Panc1 (cell line): ENCODE data around the gene COL23A1. TPM values are rescaled to one million over a fixed set of nuclear protein-coding genes. Genes with fewer than 3 reads are reported as not detected.

Source experiments
- ATAC-seq: fragments of 200-7000 bp; cut with Tn5 transposase; 2 replicates; pipeline ENCODE4 v1.9.1; 2020; ENCODE audit warnings: mild to moderate bottlenecking, moderate library complexity
- BruUV-seq: library from RNA; stranded (reverse); fragments of 400-500 nt; replicated peaks from 2 replicates; lab custom pipeline; 2021; lab: Mats Ljungman, UMichigan
- CTCF ChIA-PET: fragments of 300-600 bp; sonication (Branson Sonifier 250); formaldehyde crosslinking; loops from one replicate; lab custom pipeline; 2022; ENCODE audit warnings: antibody characterized with exemption; lab: Charles Lee
- POLR2A ChIA-PET: fragments of 300-600 bp; sonication (Branson Sonifier 250); formaldehyde crosslinking; loops from one replicate; lab custom pipeline; 2022; ENCODE audit warnings: antibody characterized with exemption; lab: Charles Lee
- DNase-seq: peaks from one replicate; pipeline ENCODE4 v3.0.0-alpha.2; 2010; ENCODE audit warnings: low read depth, low spot score
- H3K27ac ChIP-seq: 2 replicates; pipeline ENCODE4 v1.5.1; 2011; ENCODE audit warnings: mild to moderate bottlenecking, low read length, inconsistent platforms
- H3K27me3 ChIP-seq: fragments of 200-500 bp; sonication (Bioruptor generic); 2 replicates; pipeline ENCODE4 v1.6.0; 2014; ENCODE audit warnings: low read length, inconsistent platforms; ENCODE audit not compliant: control insufficient read depth, insufficient read depth
- H3K36me3 ChIP-seq: fragments of 200-500 bp; sonication (Bioruptor generic); 2 replicates; pipeline ENCODE4 v1.5.1; 2014; ENCODE audit warnings: inconsistent platforms, mild to moderate bottlenecking, low read length, moderate library complexity; ENCODE audit not compliant: control insufficient read depth, insufficient read depth
- H3K4me1 ChIP-seq: 2 replicates; pipeline ENCODE4 v1.5.1; 2011; ENCODE audit warnings: inconsistent platforms, mild to moderate bottlenecking, low read length, moderate library complexity; ENCODE audit not compliant: control insufficient read depth, insufficient read depth
- H3K4me3 ChIP-seq, 2 experiments: 2 replicates each; pipeline ENCODE4 v1.5.1; 2011 to 2012; ENCODE audit warnings: low read depth in 2 of 2, low read length in 2 of 2, mild to moderate bottlenecking in 2 of 2, inconsistent platforms in 1 of 2, moderate library complexity in 1 of 2
- H3K9me3 ChIP-seq: fragments of 200-500 bp; sonication (Bioruptor generic); 2 replicates; pipeline ENCODE4 v1.5.1; 2014; ENCODE audit warnings: low read depth, mild to moderate bottlenecking, inconsistent platforms, low read length, moderate library complexity; ENCODE audit not compliant: control insufficient read depth, insufficient read depth
- CTCF ChIP-seq: fragments of 450-650 bp; IDR thresholded peaks from 2 replicates; pipeline ENCODE4 v1.5.1; 2017; ENCODE audit warnings: mild to moderate bottlenecking
- POLR2AphosphoS5 ChIP-seq: IDR thresholded peaks from 2 replicates; pipeline ENCODE4 v1.6.1; 2012; ENCODE audit warnings: mild to moderate bottlenecking, low read depth, low read length, moderate library complexity
- REST ChIP-seq, 2 experiments: IDR thresholded peaks; 2 replicates each; pipeline ENCODE4 v1.6.1; 2011 to 2012; ENCODE audit warnings: low read depth in 2 of 2, control low read depth in 1 of 2, low read length in 1 of 2, mild to moderate bottlenecking in 1 of 2, moderate library complexity in 1 of 2; ENCODE audit not compliant: insufficient read depth in 1 of 2
- SIN3A ChIP-seq: IDR thresholded peaks from 2 replicates; pipeline ENCODE4 v1.6.1; 2012; ENCODE audit warnings: low read depth, mild to moderate bottlenecking, low read length, moderate library complexity, borderline replicate concordance; ENCODE audit not compliant: insufficient read depth
- TCF7L2 ChIP-seq: IDR thresholded peaks from 2 replicates; pipeline ENCODE4 v1.6.1; 2011; ENCODE audit warnings: mild to moderate bottlenecking, low read depth, low read length, inconsistent platforms
- in situ Hi-C: cut with HindIII; loops from 2 replicates; pipeline ENCODE4 v1.10.0; 2016; ENCODE audit warnings: low sequenced_read_pairs, low pct_unique_long_range_greater_than_20kb
- intact Hi-C: fragments of 100-400 bp; cut with micrococcal nuclease; formaldehyde crosslinking; loops from one replicate; pipeline ENCODE4 v1.10.0; 2022; ENCODE audit not compliant: unreplicated experiment
- total RNA-seq: library from RNA; stranded (reverse); gene quantifications from one replicate; pipeline ENCODE4 v1.2.1, GENCODE V29; 2021; ENCODE audit not compliant: unreplicated experiment

Gene COL23A1
- total RNA-seq, 1 experiment from 2014 or later, result 0.05 TPM

- Histone ChIP-seq H3K27ac (no peak overlapping the region), H3K27me3 (no peaks in the 10 kb centered on the region), H3K4me3 (no peak overlapping the region), H3K36me3 (no peaks in the 10 kb centered on the region), H3K9me3 (no peaks in the 10 kb centered on the region), H3K4me1 (no peaks in the 10 kb centered on the region)
- intact Hi-C loops, result no loop called here
- no TSS peak for BruUV-seq
- ATAC-seq, result no peak
- DNase-seq, result no peak
- TF ChIP-seq SIN3A, result no peak
- TF ChIP-seq REST (IDR thresholded peaks at IDR 0.05; ENCODE audit: insufficient read depth in 1 of 2, low read depth in 2 of 2, low read length in 1 of 2), result no peak
- TF ChIP-seq TCF7L2, result no peak
- TF ChIP-seq CTCF, result no peak
- TF ChIP-seq POLR2AphosphoS5, result no peak
- POLR2A ChIA-PET, result no interaction called here
- CTCF ChIA-PET, result no interaction called here
- in situ Hi-C loops, result no loop called here
These were observed 212.5 kb downstream of the COL23A1 start for GRCh38 chr5:178377583-178378270.

DNA sequence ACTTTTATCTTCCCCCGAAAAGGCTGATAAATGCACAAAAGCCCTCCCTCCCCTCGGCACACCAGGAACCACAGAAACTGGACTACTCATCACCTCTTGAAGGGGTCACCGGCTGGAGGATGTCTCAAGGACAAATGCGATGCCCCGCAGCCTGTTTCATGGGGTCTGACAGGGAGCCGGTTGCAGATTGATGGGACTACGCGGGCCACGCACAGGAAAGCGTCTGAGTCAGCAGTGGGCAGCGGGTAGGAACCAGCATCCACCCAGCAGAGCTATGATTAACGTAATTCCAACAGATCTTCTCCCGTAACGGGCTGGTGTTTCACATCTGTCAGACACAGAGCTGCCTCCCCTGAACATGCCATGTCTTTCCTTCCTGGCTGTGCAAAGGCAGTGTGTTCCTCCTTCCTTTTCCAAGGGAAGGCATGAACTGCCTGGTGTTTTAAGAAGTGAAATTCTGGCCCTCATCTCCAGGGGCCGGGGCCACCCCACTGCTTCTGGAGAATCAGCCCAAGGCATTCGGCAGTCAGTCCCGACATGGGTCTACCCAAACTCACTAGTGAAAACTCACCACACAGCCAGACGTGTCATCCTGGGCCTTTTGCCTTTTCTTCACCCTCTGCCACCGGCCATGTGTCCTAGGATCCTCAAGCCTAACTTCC lies 213.1 kb downstream of the COL23A1 start:
- in situ Hi-C loops (no loop called here), intact Hi-C loops (no loop called here)
- Histone ChIP-seq H3K27me3 (no peaks in the 10 kb centered on the region), H3K4me3 (no peak overlapping the region), H3K36me3 (no peaks in the 10 kb centered on the region), H3K9me3 (no peaks in the 10 kb centered on the region), H3K4me1 (peaks cover under 1% of the 10 kb centered on the region; the same call in 1 of the 2 replicates), H3K27ac (no peak overlapping the region)
- BruUV-seq, result no TSS peak
- ChIA-PET CTCF (no interaction called here), POLR2A (no interaction called here)
- TF ChIP-seq REST (IDR thresholded peaks at IDR 0.05; ENCODE audit: insufficient read depth in 1 of 2, low read depth in 2 of 2, low read length in 1 of 2) (no peak), CTCF (no peak), POLR2AphosphoS5 (no peak), TCF7L2 (no peak), SIN3A (no peak)
- ATAC-seq, result no peak
- DNase-seq, result no peak
